HG03103 (cell line): Measurements from ENCODE around the gene CFAP161.
A peak's percentile ranks its signal among the peaks of the same experiment; 100 is the strongest.
"Not testable (repeated sequence)": the region's sequence is repeated elsewhere in the genome, so short reads cannot be mapped to it uniquely, and the experiment has no call there.

ENCODE experiments used
- ATAC-seq: cut with Tn5 transposase; IDR thresholded peaks from one replicate; pipeline ENCODE4 v1.9.1; 2021; ENCODE audit warnings: low read depth; ENCODE audit not compliant: unreplicated experiment

CFAP161 gene

GRCh38 chr15:81105545-81105944 is 28.5 kb upstream of the CFAP161 start:
- no peak for ATAC-seq

GRCh38 chr15:81106560-81106959 is 27.5 kb upstream of the CFAP161 start:
- ATAC-seq, result no peak

- ATAC-seq, result no peak
These were observed 26.2 kb upstream of the CFAP161 start for GRCh38 chr15:81107889-81108288.

GRCh38 chr15:81108427-81108826 is 25.6 kb upstream of the CFAP161 start:
- no peak for ATAC-seq

- no peak for ATAC-seq
These were observed 23.1 kb upstream of the CFAP161 start for GRCh38 chr15:81111018-81111417.

GRCh38 chr15:81111510-81112470 is 22.3 kb upstream of the CFAP161 start:
- ATAC-seq, result peak; percentile 82

- ATAC-seq, result no peak
These were observed 20.8 kb upstream of the CFAP161 start for GRCh38 chr15:81113204-81113657.

GRCh38 chr15:81113861-81114291 is 20.2 kb upstream of the CFAP161 start:
- no peak for ATAC-seq

- ATAC-seq, result no peak
These were observed 18.8 kb upstream of the CFAP161 start for GRCh38 chr15:81115054-81115939.

GRCh38 chr15:81117136-81117535 is 16.9 kb upstream of the CFAP161 start:
- no peak for ATAC-seq

GRCh38 chr15:81117581-81117980 is 16.5 kb upstream of the CFAP161 start:
- no peak for ATAC-seq

- no peak for ATAC-seq
These were observed 15.7 kb upstream of the CFAP161 start for GRCh38 chr15:81118361-81118760.

GRCh38 chr15:81120069-81120468 is 14.0 kb upstream of the CFAP161 start:
- ATAC-seq, result no peak

GRCh38 chr15:81126892-81127291 is 7.2 kb upstream of the CFAP161 start:
- ATAC-seq, result no peak

- not testable (repeated sequence) for ATAC-seq
These were observed 7.4 kb downstream of the CFAP161 start for GRCh38 chr15:81141478-81141877.

GRCh38 chr15:81146006-81146405 is 11.9 kb downstream of the CFAP161 start:
- no peak for ATAC-seq

GRCh38 chr15:81146466-81146865 is 12.4 kb downstream of the CFAP161 start:
- no peak for ATAC-seq

- ATAC-seq, result no peak
These were observed 17.3 kb downstream of the CFAP161 start for GRCh38 chr15:81151389-81151788.

- ATAC-seq, result no peak
These were observed 18.3 kb downstream of the CFAP161 start for GRCh38 chr15:81152339-81152738.

- ATAC-seq, result no peak
These were observed 18.7 kb downstream of the CFAP161 start for GRCh38 chr15:81152799-81153198.
